Thyroid gland (tissue), 4 donors: ENCODE data around the gene ALKBH6.

ENCODE experiments used
- POLR2A ChIP-seq, 2 donors: fragments of 450-650 bp; IDR thresholded peaks; one replicate each; pipeline ENCODE4 v1.6.1; 2017; ENCODE audit warnings: antibody characterized with exemption in 2 of 2, mild to moderate bottlenecking in 2 of 2, moderate library complexity in 1 of 2
- TF ChIP-seq, protein P1 (sequence below), 6 experiments: fragments of 200-600 bp in 3 of 6; fragments of 450-650 bp in 3 of 6; sonication (generic) in 3 of 6; IDR thresholded peaks; one replicate each; pipeline ENCODE4 v1.5.1; 2016 to 2019; ENCODE audit warnings: antibody characterized with exemption in 6 of 6, mild to moderate bottlenecking in 2 of 6, inconsistent platforms in 1 of 6, moderate library complexity in 1 of 6

DNA sequence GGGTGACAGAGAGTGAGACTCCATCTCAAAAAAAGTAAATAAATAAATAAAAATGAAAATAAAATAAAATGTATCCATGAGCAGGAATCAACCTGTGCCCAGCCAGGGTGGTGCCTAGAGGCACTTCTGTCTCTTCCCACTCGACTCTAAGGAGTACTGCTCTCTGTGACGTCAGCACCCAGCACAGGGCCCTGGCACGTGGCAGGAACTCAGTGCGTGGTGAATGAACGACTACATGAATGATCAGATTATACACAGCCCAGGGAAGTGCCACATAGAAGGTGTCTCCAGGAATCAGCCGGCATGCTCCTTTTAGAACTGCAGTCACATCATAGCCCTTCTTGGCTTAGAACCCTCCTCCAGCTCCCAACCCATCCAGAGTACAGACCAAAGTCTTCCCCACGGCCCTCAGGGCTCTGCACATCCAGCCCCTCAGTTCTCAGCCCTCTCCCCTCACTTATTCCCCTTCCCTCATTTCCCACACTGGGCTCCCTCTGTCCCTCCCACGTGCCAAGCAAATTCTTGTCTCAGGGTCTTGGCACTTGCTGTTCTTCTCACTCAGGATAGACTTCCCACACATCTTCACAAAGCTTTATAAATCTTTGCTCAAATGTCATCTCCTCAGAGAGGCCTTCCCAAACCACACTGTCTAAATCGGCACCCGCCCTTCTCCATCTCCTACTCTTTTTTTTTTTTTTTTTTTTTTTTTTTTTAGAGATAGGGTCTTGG is 14.5 kb upstream of the ALKBH6 start:
- TF ChIP-seq, protein P1, sequence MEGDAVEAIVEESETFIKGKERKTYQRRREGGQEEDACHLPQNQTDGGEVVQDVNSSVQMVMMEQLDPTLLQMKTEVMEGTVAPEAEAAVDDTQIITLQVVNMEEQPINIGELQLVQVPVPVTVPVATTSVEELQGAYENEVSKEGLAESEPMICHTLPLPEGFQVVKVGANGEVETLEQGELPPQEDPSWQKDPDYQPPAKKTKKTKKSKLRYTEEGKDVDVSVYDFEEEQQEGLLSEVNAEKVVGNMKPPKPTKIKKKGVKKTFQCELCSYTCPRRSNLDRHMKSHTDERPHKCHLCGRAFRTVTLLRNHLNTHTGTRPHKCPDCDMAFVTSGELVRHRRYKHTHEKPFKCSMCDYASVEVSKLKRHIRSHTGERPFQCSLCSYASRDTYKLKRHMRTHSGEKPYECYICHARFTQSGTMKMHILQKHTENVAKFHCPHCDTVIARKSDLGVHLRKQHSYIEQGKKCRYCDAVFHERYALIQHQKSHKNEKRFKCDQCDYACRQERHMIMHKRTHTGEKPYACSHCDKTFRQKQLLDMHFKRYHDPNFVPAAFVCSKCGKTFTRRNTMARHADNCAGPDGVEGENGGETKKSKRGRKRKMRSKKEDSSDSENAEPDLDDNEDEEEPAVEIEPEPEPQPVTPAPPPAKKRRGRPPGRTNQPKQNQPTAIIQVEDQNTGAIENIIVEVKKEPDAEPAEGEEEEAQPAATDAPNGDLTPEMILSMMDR (IDR thresholded peaks at IDR 0.05): no peak
- TF ChIP-seq POLR2A (IDR thresholded peaks at IDR 0.05): no peak
